ENCODE measurements around the gene SERGEF. TPM values are rescaled to one million over a fixed set of nuclear protein-coding genes. Genes with fewer than 3 reads are reported as not detected.

SERGEF gene
- total RNA-seq, 1 experiment from 2014 or later: 31.4 TPM

- no peaks in the 10 kb centered on the region for H3K9me3 ChIP-seq (ENCODE audit: control insufficient read depth, low read depth, low read length)
- H3K79me1 ChIP-seq (ENCODE audit: insufficient read depth, low read depth, low read length, poor library complexity, severe bottlenecking): peaks cover 4% of the 10 kb centered on the region
- no peak overlapping the region for H2BK5ac ChIP-seq (ENCODE audit: insufficient read length, low read length)
- WGBS (ENCODE audit: extremely low coverage, insufficient read length, low lambda C conversion rate): no CpG with 5 or more reads among the region's 8 CpGs
- H3K56ac ChIP-seq (ENCODE audit: insufficient read length, low read depth, low read length): no peak overlapping the region
- no peaks in the 10 kb centered on the region for H4K20me1 ChIP-seq (ENCODE audit: control insufficient read depth, insufficient read depth, insufficient read length)
- peaks cover 15% of the 10 kb centered on the region for H3K23me2 ChIP-seq (ENCODE audit: insufficient read length, low read depth, low read length, poor library complexity, severe bottlenecking)
- no peak overlapping the region for H3K4ac ChIP-seq (ENCODE audit: low read depth, low read length)
- Mint-ChIP-seq H3K27ac (no peak overlapping the region), H3K36me3 (ENCODE audit: insufficient read depth in 1 of 3, low read depth in 3 of 3) (peaks cover 0 to 2% (median 2%) of the 10 kb centered on the region in 3 experiments; a peak in 6 of 7 replicates), H3K27me3 (ENCODE audit: low read depth) (peaks cover 25% of the 10 kb centered on the region), H3K9me3 (no peaks in the 10 kb centered on the region), H3K4me3 (peak overlapping the region; percentile 89 to 93), H3K4me1 (peaks cover 25 to 28% of the 10 kb centered on the region in 2 experiments)
- H3K4me2 ChIP-seq (ENCODE audit: insufficient read depth, insufficient read length, low read length): peak overlapping the region; percentile 87
- peaks cover 5% of the 10 kb centered on the region; the same call in 1 of the 2 replicates for H3K27me3 ChIP-seq (ENCODE audit: insufficient read depth, low read length)
- H2AK5ac ChIP-seq (ENCODE audit: insufficient read length, low read length): no peak overlapping the region
- H4K91ac ChIP-seq (ENCODE audit: insufficient read length, low read depth, low read length): no peak overlapping the region
- H2BK20ac ChIP-seq (ENCODE audit: low read depth, low read length, poor library complexity, severe bottlenecking): no peak overlapping the region
- no peaks in the 10 kb centered on the region; the same call in 1 of the 2 replicates for H3K4me1 ChIP-seq (ENCODE audit: insufficient read depth, low read length)
- H3K27ac ChIP-seq (ENCODE audit: insufficient read length, low read depth, low read length): no peak overlapping the region
- no peak overlapping the region for H2BK120ac ChIP-seq (ENCODE audit: low read depth, low read length, poor library complexity, severe bottlenecking)
- no peak overlapping the region for H3K18ac ChIP-seq (ENCODE audit: insufficient read length, low read depth, low read length)
- H3T11ph ChIP-seq (ENCODE audit: low read length): no peak overlapping the region
- no peak overlapping the region for H2AFZ ChIP-seq (ENCODE audit: low read length)
- H3K9ac ChIP-seq (ENCODE audit: extremely low read depth, insufficient read length, low read length): no peak overlapping the region
- H3K23ac ChIP-seq (ENCODE audit: insufficient read length, low read depth, low read length): no peak overlapping the region
- H2BK12ac ChIP-seq (ENCODE audit: insufficient read length, low read depth, low read length): no peak overlapping the region
- peaks cover 2% of the 10 kb centered on the region; the same call in 1 of the 2 replicates for H3K79me2 ChIP-seq (ENCODE audit: insufficient read depth, low read length)
- no peak overlapping the region for H2BK15ac ChIP-seq (ENCODE audit: low read depth, low read length)
- no peak overlapping the region for H4K8ac ChIP-seq (replicated peaks; ENCODE audit: insufficient read length, low read depth, low read length)
- no peak overlapping the region for H4K5ac ChIP-seq (ENCODE audit: insufficient read length, low read depth, low read length)
- TF ChIP-seq CTCF (conservative IDR thresholded peaks at IDR 0.05): no peak
- DNase-seq: no peak
- H3K14ac ChIP-seq (ENCODE audit: insufficient read depth, low read length): no peak overlapping the region
Measured at GRCh38 chr11:18011633-18012032, 1.2 kb downstream of the SERGEF start.
